Body of pancreas (tissue), 4 donors: ENCODE measurements around the gene EPN3. TPM values are rescaled to one million over a fixed set of nuclear protein-coding genes. Genes with fewer than 3 reads are reported as not detected.

ENCODE experiments used
- ATAC-seq: fragments of 150-250 bp; one replicate; pipeline ENCODE4 v1.9.1; 2016
- DNase-seq, 4 donors: peaks; one replicate each; pipeline ENCODE4 v3.0.0-alpha.2; 2019
- H3K27ac ChIP-seq, 4 donors: fragments of 200-600 bp; sonication (generic); 1 replicate in 3 of 4; 2 replicates in 1 of 4; pipeline versions ENCODE4 v1.5.1 to v1.6.1; 2016 to 2019; ENCODE audit warnings: mild to moderate bottlenecking in 1 of 4, mixed read lengths in 1 of 4, moderate library complexity in 1 of 4
- H3K27me3 ChIP-seq, 2 donors: fragments of 200-600 bp; sonication (generic); one replicate each; pipeline ENCODE4 v1.6.0; 2016; ENCODE audit warnings: mild to moderate bottlenecking in 1 of 2
- H3K36me3 ChIP-seq, 2 donors: fragments of 200-600 bp; sonication (generic); replicated peaks in 1 of 2; 2 replicates each; pipeline ENCODE4 v1.5.1; 2016; ENCODE audit warnings: low read depth in 2 of 2; ENCODE audit not compliant: insufficient read depth in 1 of 2
- H3K4me1 ChIP-seq: fragments of 200-600 bp; sonication (generic); one replicate; pipeline ENCODE4 v1.6.0; 2016
- H3K4me3 ChIP-seq, 2 donors: fragments of 200-600 bp; sonication (generic); 1 replicate in 1 of 2; 2 replicates in 1 of 2; pipeline ENCODE4 v1.5.1; 2016 to 2019
- H3K9me3 ChIP-seq, 3 donors: fragments of 200-600 bp; sonication (generic); 1 replicate in 2 of 3; 2 replicates in 1 of 3; pipeline ENCODE4 v1.5.1; 2016
- POLR2A ChIP-seq, 3 donors: fragments of 450-650 bp; IDR thresholded peaks; one replicate each; pipeline ENCODE4 v1.6.1; 2016; ENCODE audit warnings: antibody characterized with exemption in 3 of 3, mild to moderate bottlenecking in 2 of 3
- WGBS, 2 donors: methylation state at CpG; one replicate each; pipeline ENCODE4 v1.1.5; 2017; 5-methylcytosine and 5-hydroxymethylcytosine counted together
- intact Hi-C: fragments of 100-400 bp; cut with DNase I; formaldehyde crosslinking; loops from one replicate; pipeline ENCODE4 v1.15.1; 2023
- total RNA-seq, 2 donors: library from RNA; depleted of rRNA; stranded (reverse); fragments of >200 nt; gene quantifications; one replicate each; pipeline ENCODE4 v1.1.0, GENCODE V29; 2016
- TF ChIP-seq, protein P1 (sequence below), 7 experiments: fragments of 450-650 bp in 4 of 7; fragments of 200-600 bp in 3 of 7; sonication (generic) in 3 of 7; IDR thresholded peaks; one replicate each; pipeline ENCODE4 v1.5.1; 2016 to 2019; ENCODE audit warnings: antibody characterized with exemption in 7 of 7

The EPN3 gene
- total RNA-seq, 2 donors from 2014 or later = 11.9 to 20.1 TPM

- Histone ChIP-seq H3K9me3 (no peaks in the 10 kb centered on the region), H3K4me3 (no peak overlapping the region), H3K27me3 (no peaks in the 10 kb centered on the region), H3K27ac (no peak overlapping the region), H3K36me3 (no peaks in the 10 kb centered on the region), H3K4me1 (peaks cover 11% of the 10 kb centered on the region)
- TF ChIP-seq, protein P1, sequence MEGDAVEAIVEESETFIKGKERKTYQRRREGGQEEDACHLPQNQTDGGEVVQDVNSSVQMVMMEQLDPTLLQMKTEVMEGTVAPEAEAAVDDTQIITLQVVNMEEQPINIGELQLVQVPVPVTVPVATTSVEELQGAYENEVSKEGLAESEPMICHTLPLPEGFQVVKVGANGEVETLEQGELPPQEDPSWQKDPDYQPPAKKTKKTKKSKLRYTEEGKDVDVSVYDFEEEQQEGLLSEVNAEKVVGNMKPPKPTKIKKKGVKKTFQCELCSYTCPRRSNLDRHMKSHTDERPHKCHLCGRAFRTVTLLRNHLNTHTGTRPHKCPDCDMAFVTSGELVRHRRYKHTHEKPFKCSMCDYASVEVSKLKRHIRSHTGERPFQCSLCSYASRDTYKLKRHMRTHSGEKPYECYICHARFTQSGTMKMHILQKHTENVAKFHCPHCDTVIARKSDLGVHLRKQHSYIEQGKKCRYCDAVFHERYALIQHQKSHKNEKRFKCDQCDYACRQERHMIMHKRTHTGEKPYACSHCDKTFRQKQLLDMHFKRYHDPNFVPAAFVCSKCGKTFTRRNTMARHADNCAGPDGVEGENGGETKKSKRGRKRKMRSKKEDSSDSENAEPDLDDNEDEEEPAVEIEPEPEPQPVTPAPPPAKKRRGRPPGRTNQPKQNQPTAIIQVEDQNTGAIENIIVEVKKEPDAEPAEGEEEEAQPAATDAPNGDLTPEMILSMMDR (IDR thresholded peaks at IDR 0.05) = no peak
- TF ChIP-seq POLR2A (IDR thresholded peaks at IDR 0.05) = no peak
- WGBS, 2 donors = 64 to 72% methylated on average over 7 of the region's 7 CpGs
- DNase-seq (no peak), ATAC-seq (no peak)
- intact Hi-C loops = no loop called here
Measured at GRCh38 chr17:50583641-50584040, 51.1 kb downstream of the EPN3 start.

DNA sequence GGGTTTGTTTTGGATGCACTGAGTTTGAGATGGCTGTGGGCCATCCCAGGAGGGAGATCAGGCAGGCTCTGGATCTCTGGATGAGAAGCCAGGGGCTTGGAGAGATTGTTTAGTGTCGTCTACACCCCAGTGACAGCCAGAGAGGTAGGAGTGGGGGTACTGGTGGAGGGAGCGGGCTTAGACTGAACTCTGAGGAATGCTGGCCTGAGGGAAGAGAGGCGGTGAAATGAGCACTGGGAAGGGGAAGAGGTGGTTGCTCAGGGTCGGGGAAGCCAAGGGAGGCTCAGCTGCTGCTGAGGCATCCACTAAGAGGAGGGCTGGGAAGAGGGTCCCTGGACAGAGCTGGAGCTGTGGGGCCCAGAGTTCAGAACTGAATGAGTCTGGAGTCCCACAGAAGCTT, 51.6 kb downstream of the EPN3 start:
- intact Hi-C loops = no loop called here
- WGBS, 2 donors = 78 to 80% methylated on average over 4 of the region's 4 CpGs
- Histone ChIP-seq H3K9me3 (no peaks in the 10 kb centered on the region), H3K4me3 (no peak overlapping the region), H3K27ac (no peak overlapping the region), H3K4me1 (peaks cover 15% of the 10 kb centered on the region), H3K27me3 (no peaks in the 10 kb centered on the region), H3K36me3 (no peaks in the 10 kb centered on the region)
- DNase-seq (no peak), ATAC-seq (no peak)
- TF ChIP-seq POLR2A (IDR thresholded peaks at IDR 0.05) = no peak
- TF ChIP-seq, protein P1 (IDR thresholded peaks at IDR 0.05) = no peak

- no peak for DNase-seq
- no peak for ATAC-seq
Measured at GRCh38 chr17:50584749-50585148, 52.2 kb downstream of the EPN3 start.

DNA sequence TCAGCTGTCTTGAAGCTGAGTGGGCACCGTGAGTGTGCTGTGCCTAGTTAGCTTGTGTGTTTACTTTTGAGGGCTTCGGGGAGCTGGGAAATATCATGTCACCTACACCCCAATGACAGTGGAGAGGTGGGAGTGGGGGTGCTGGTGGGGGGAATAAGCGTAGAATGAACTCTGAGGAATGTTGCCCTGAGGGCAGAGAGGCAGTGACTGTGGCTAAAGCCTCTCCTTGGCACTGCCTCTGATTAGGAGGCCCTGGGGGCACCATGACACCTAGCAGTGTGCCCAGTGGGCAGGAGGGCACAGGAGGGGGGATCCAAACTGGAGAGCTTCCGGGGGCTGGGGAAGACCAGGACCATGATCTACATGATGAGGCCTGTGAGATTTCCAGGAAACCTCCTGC, 52.8 kb downstream of the EPN3 start:
- Histone ChIP-seq H3K4me3 (no peak overlapping the region), H3K9me3 (no peaks in the 10 kb centered on the region), H3K27me3 (no peaks in the 10 kb centered on the region), H3K4me1 (peaks cover 20% of the 10 kb centered on the region), H3K36me3 (no peaks in the 10 kb centered on the region), H3K27ac (no peak overlapping the region)
- DNase-seq (no peak), ATAC-seq (no peak)
- 76 to 84% methylated on average over 4 of the region's 4 CpGs for WGBS, 2 donors
- TF ChIP-seq, protein P1 (IDR thresholded peaks at IDR 0.05) = no peak
- no peak for TF ChIP-seq POLR2A (IDR thresholded peaks at IDR 0.05)
- intact Hi-C loops = no loop called here

More at GRCh38 chr17:50584749-50585148, 52.2 kb downstream of the EPN3 start:
- Histone ChIP-seq H3K4me3 (no peak overlapping the region), H3K36me3 (no peaks in the 10 kb centered on the region), H3K4me1 (peaks cover 15% of the 10 kb centered on the region), H3K27me3 (no peaks in the 10 kb centered on the region), H3K27ac (no peak overlapping the region), H3K9me3 (no peaks in the 10 kb centered on the region)
- TF ChIP-seq, protein P1 (IDR thresholded peaks at IDR 0.05) = no peak
- TF ChIP-seq POLR2A (IDR thresholded peaks at IDR 0.05) = no peak
- intact Hi-C loops = no loop called here
- WGBS, 2 donors = 69 to 78% methylated on average over 6 of the region's 6 CpGs

- Histone ChIP-seq H3K4me1 (peaks cover 20% of the 10 kb centered on the region), H3K9me3 (no peaks in the 10 kb centered on the region), H3K27me3 (no peaks in the 10 kb centered on the region), H3K27ac (no peak overlapping the region), H3K36me3 (no peaks in the 10 kb centered on the region), H3K4me3 (no peak overlapping the region)
- WGBS, 2 donors = 78 to 84% methylated on average over 4 to 7 of the region's 8 CpGs
- intact Hi-C loops = no loop called here
- no peak for DNase-seq
- ATAC-seq = no peak
- no peak for TF ChIP-seq POLR2A (IDR thresholded peaks at IDR 0.05)
- TF ChIP-seq, protein P1 (IDR thresholded peaks at IDR 0.05) = no peak
Measured at GRCh38 chr17:50585891-50586290, 53.4 kb downstream of the EPN3 start.
